Panc1 (cell line): ENCODE measurements around the gene UGT1A8.

Experiments used
- POLR2AphosphoS5 ChIP-seq: IDR thresholded peaks from 2 replicates; pipeline ENCODE4 v1.6.1; 2012; ENCODE audit warnings: mild to moderate bottlenecking, low read depth, low read length, moderate library complexity
- TF ChIP-seq, protein P1 (sequence below), 2 experiments: IDR thresholded peaks; 2 replicates each; pipeline ENCODE4 v1.6.1; 2011 to 2012; ENCODE audit warnings: low read depth in 2 of 2, control low read depth in 1 of 2, low read length in 1 of 2, mild to moderate bottlenecking in 1 of 2, moderate library complexity in 1 of 2; ENCODE audit not compliant: insufficient read depth in 1 of 2
- TF ChIP-seq, protein P2 (sequence below): fragments of 450-650 bp; IDR thresholded peaks from 2 replicates; pipeline ENCODE4 v1.5.1; 2017; ENCODE audit warnings: mild to moderate bottlenecking

- TF ChIP-seq, protein P1, sequence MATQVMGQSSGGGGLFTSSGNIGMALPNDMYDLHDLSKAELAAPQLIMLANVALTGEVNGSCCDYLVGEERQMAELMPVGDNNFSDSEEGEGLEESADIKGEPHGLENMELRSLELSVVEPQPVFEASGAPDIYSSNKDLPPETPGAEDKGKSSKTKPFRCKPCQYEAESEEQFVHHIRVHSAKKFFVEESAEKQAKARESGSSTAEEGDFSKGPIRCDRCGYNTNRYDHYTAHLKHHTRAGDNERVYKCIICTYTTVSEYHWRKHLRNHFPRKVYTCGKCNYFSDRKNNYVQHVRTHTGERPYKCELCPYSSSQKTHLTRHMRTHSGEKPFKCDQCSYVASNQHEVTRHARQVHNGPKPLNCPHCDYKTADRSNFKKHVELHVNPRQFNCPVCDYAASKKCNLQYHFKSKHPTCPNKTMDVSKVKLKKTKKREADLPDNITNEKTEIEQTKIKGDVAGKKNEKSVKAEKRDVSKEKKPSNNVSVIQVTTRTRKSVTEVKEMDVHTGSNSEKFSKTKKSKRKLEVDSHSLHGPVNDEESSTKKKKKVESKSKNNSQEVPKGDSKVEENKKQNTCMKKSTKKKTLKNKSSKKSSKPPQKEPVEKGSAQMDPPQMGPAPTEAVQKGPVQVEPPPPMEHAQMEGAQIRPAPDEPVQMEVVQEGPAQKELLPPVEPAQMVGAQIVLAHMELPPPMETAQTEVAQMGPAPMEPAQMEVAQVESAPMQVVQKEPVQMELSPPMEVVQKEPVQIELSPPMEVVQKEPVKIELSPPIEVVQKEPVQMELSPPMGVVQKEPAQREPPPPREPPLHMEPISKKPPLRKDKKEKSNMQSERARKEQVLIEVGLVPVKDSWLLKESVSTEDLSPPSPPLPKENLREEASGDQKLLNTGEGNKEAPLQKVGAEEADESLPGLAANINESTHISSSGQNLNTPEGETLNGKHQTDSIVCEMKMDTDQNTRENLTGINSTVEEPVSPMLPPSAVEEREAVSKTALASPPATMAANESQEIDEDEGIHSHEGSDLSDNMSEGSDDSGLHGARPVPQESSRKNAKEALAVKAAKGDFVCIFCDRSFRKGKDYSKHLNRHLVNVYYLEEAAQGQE (IDR thresholded peaks at IDR 0.05; ENCODE audit: insufficient read depth in 1 of 2, low read depth in 2 of 2, low read length in 1 of 2) = no peak
- TF ChIP-seq, protein P2, sequence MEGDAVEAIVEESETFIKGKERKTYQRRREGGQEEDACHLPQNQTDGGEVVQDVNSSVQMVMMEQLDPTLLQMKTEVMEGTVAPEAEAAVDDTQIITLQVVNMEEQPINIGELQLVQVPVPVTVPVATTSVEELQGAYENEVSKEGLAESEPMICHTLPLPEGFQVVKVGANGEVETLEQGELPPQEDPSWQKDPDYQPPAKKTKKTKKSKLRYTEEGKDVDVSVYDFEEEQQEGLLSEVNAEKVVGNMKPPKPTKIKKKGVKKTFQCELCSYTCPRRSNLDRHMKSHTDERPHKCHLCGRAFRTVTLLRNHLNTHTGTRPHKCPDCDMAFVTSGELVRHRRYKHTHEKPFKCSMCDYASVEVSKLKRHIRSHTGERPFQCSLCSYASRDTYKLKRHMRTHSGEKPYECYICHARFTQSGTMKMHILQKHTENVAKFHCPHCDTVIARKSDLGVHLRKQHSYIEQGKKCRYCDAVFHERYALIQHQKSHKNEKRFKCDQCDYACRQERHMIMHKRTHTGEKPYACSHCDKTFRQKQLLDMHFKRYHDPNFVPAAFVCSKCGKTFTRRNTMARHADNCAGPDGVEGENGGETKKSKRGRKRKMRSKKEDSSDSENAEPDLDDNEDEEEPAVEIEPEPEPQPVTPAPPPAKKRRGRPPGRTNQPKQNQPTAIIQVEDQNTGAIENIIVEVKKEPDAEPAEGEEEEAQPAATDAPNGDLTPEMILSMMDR = no peak
- no peak for TF ChIP-seq POLR2AphosphoS5
Observed at GRCh38 chr2:233803994-233804393, 186.6 kb downstream of the UGT1A8 start.
